Sigmoid colon (tissue), 7 donors: ENCODE data around the gene OR13A1. TPM values are rescaled to one million over a fixed set of nuclear protein-coding genes. Genes with fewer than 3 reads are reported as not detected.

ENCODE experiments used
- DNase-seq: peaks from one replicate; pipeline ENCODE4 v3.0.0-alpha.2; 2019
- H3K27ac ChIP-seq, 4 donors: fragments of 200-600 bp; sonication (generic); one replicate each; pipeline ENCODE4 v1.5.1; 2016 to 2019; ENCODE audit warnings: mild to moderate bottlenecking in 1 of 4
- H3K27me3 ChIP-seq, 3 donors: fragments of 200-600 bp; sonication (generic); one replicate each; pipeline ENCODE4 v1.5.1; 2019; ENCODE audit warnings: mild to moderate bottlenecking in 1 of 3
- H3K36me3 ChIP-seq, 4 donors: fragments of 200-600 bp; sonication (generic); one replicate each; pipeline ENCODE4 v1.5.1; 2016 to 2019
- H3K4me1 ChIP-seq, 4 donors: fragments of 200-600 bp; sonication (generic); one replicate each; pipeline ENCODE4 v1.5.1; 2017 to 2019
- H3K4me3 ChIP-seq, 4 donors: fragments of 200-600 bp; sonication (generic); one replicate each; pipeline ENCODE4 v1.5.1; 2017 to 2019; ENCODE audit warnings: mild to moderate bottlenecking in 2 of 4, moderate library complexity in 1 of 4
- H3K9me3 ChIP-seq, 4 donors: fragments of 200-600 bp in 3 of 4; sonication (generic) in 3 of 4; one replicate each; pipeline versions ENCODE4 v1.5.1 to v1.6.1; 2013 to 2019
- CTCF ChIP-seq, 4 experiments: fragments of 450-650 bp in 3 of 4; fragments of 200-600 bp in 1 of 4; IDR thresholded peaks; one replicate each; pipeline ENCODE4 v1.5.1; 2016 to 2019; ENCODE audit warnings: antibody characterized with exemption in 4 of 4, mild to moderate bottlenecking in 3 of 4, moderate library complexity in 2 of 4
- EP300 ChIP-seq, 4 donors: sonication (generic); formaldehyde crosslinking; IDR thresholded peaks; one replicate each; pipeline ENCODE4 v1.6.1; 2017; ENCODE audit warnings: antibody characterized with exemption in 4 of 4
- POLR2A ChIP-seq, 2 donors: fragments of 450-650 bp; IDR thresholded peaks; one replicate each; pipeline ENCODE4 v1.6.1; 2016; ENCODE audit warnings: antibody characterized with exemption in 2 of 2, mild to moderate bottlenecking in 2 of 2, moderate library complexity in 2 of 2
- POLR2AphosphoS5 ChIP-seq, 4 donors: sonication (generic); formaldehyde crosslinking; IDR thresholded peaks; one replicate each; pipeline ENCODE4 v1.6.1; 2017; ENCODE audit warnings: antibody characterized with exemption in 4 of 4
- WGBS, 2 donors: extraction: QIAGEN DNeasy Blood & Tissue Kit; methylation state at CpG; one replicate each; pipeline ENCODE4 v1.1.7; 2013; 5-methylcytosine and 5-hydroxymethylcytosine counted together
- intact Hi-C: fragments of 100-400 bp; cut with DNase I; formaldehyde crosslinking; loops from one replicate; pipeline ENCODE4 v1.15.1; 2023
- polyA plus RNA-seq, 3 donors: library from polyadenylated mRNA; stranded (reverse); fragments of 200-250 nt; gene quantifications; one replicate each; pipeline ENCODE4 v1.2.3, GENCODE V29; 2013
- total RNA-seq, 4 donors: library from RNA; depleted of rRNA; stranded (reverse); fragments of >200 nt; gene quantifications; one replicate each; pipeline ENCODE4 v1.1.0, GENCODE V29; 2016
- donor health status: healthy with polysubstance abuse.
- donor health status: Bipolar disorder and iron deficiency.
- donor health status: healthy.

Gene OR13A1
- total and polyA plus RNA-seq, 7 donors = 0.10 to 0.16 TPM; not detected in 5

GRCh38 chr10:45254892-45255291 is 60.5 kb downstream of the OR13A1 start:
- Histone ChIP-seq H3K4me3 (no peak overlapping the region), H3K9me3 (no peaks in the 10 kb centered on the region), H3K4me1 (no peaks in the 10 kb centered on the region), H3K27me3 (no peaks in the 10 kb centered on the region), H3K27ac (no peak overlapping the region), H3K36me3 (no peaks in the 10 kb centered on the region)
- DNase-seq = no peak
- intact Hi-C loops = no loop called here
- TF ChIP-seq EP300 (IDR thresholded peaks at IDR 0.05) (no peak), POLR2AphosphoS5 (IDR thresholded peaks at IDR 0.05) (no peak)

GRCh38 chr10:45253183-45253914 is 62.1 kb downstream of the OR13A1 start:
- no peaks in the 10 kb centered on the region for H3K36me3 ChIP-seq
- H3K4me3 ChIP-seq = no peak overlapping the region
- no peak for DNase-seq
- H3K27ac ChIP-seq = no peak overlapping the region
- H3K27me3 ChIP-seq = no peaks in the 10 kb centered on the region
- no peaks in the 10 kb centered on the region for H3K9me3 ChIP-seq
- no peaks in the 10 kb centered on the region for H3K4me1 ChIP-seq
- TF ChIP-seq EP300 (IDR thresholded peaks at IDR 0.05) (no peak), CTCF (IDR thresholded peaks at IDR 0.05) (no peak), POLR2AphosphoS5 (IDR thresholded peaks at IDR 0.05) (no peak), POLR2A (IDR thresholded peaks at IDR 0.05) (no peak)
- intact Hi-C loops = no loop called here
- 59 to 63% methylated on average over 2 of the region's 2 CpGs for WGBS, 2 donors

Other genes starting within 250 kb of the OR13A1 start
- 10 to 100 TPM; 18.8 to 31.9 (median 24.2) TPM for gene ALOX5, start 58.6 kb upstream of the OR13A1 start, total RNA-seq
- gene ALOX5, start 58.6 kb upstream of the OR13A1 start, polyA plus RNA-seq = 10 to 100 TPM in 1 of 3 donors, 1 to 10 TPM in 2; 7.2 to 24.2 (median 8.4) TPM